Rectal smooth muscle tissue (tissue), 1 donor: ENCODE results near the gene KLHDC4.
"Not testable (repeated sequence)": the region's sequence is repeated elsewhere in the genome, so short reads cannot be mapped to it uniquely, and the experiment has no call there.

Source experiments
- H3K27ac ChIP-seq: one replicate; pipeline ENCODE4 v1.7.0; 2013; ENCODE audit warnings: low read depth, low read length, inconsistent platforms
- H3K27me3 ChIP-seq: one replicate; pipeline ENCODE4 v1.7.0; 2013; ENCODE audit warnings: low read length; ENCODE audit not compliant: control insufficient read depth, insufficient read depth
- H3K36me3 ChIP-seq: one replicate; pipeline ENCODE4 v1.7.0; 2013; ENCODE audit warnings: low read length; ENCODE audit not compliant: control insufficient read depth, insufficient read depth
- H3K4me1 ChIP-seq: one replicate; pipeline ENCODE4 v1.7.0; 2013; ENCODE audit warnings: low read length; ENCODE audit not compliant: control insufficient read depth, insufficient read depth
- H3K4me3 ChIP-seq: one replicate; pipeline ENCODE4 v1.7.0; 2013; ENCODE audit warnings: low read length
- H3K9ac ChIP-seq: one replicate; pipeline ENCODE4 v1.7.0; 2013; ENCODE audit warnings: low read length

The KLHDC4 gene

GRCh38 chr16:87778830-87779579, 13.2 kb upstream of the KLHDC4 start:
- Histone ChIP-seq H3K4me1 (no peaks in the 10 kb centered on the region), H3K36me3 (no peaks in the 10 kb centered on the region), H3K27ac (no peak overlapping the region), H3K4me3 (no peak overlapping the region), H3K9ac (no peak overlapping the region), H3K27me3 (no peaks in the 10 kb centered on the region)

- H3K4me1 ChIP-seq: no peaks in the 10 kb centered on the region
- no peaks in the 10 kb centered on the region for H3K27me3 ChIP-seq
- no peak overlapping the region for H3K27ac ChIP-seq
- no peak overlapping the region for H3K4me3 ChIP-seq
- no peaks in the 10 kb centered on the region for H3K36me3 ChIP-seq
- no peak overlapping the region for H3K9ac ChIP-seq
Measured at GRCh38 chr16:87778476-87778829, 12.7 kb upstream of the KLHDC4 start.

- not testable (repeated sequence) for H3K27me3 ChIP-seq, H3K4me1 ChIP-seq, H3K27ac ChIP-seq, H3K9ac ChIP-seq, H3K4me3 ChIP-seq, H3K36me3 ChIP-seq
Measured at GRCh38 chr16:87773836-87774235, 8.1 kb upstream of the KLHDC4 start.

GRCh38 chr16:87767456-87767855, 1.7 kb upstream of the KLHDC4 start:
- not testable (repeated sequence) for H3K27me3 ChIP-seq

GRCh38 chr16:87766485-87766797, 655 bp upstream of the KLHDC4 start:
- Histone ChIP-seq H3K4me3 (peak overlapping the region; percentile 92), H3K27ac (peak overlapping the region; percentile 75), H3K36me3 (peaks cover 6% of the 10 kb centered on the region)

More at GRCh38 chr16:87767456-87767855, 1.7 kb upstream of the KLHDC4 start:
- H3K27ac ChIP-seq, H3K36me3 ChIP-seq, H3K4me1 ChIP-seq, H3K4me3 ChIP-seq, H3K9ac ChIP-seq: not testable (repeated sequence)

GRCh38 chr16:87765473-87765775, 362 bp downstream of the KLHDC4 start:
- Histone ChIP-seq H3K4me1 (peaks cover 5% of the 10 kb centered on the region), H3K9ac (peak overlapping the region; percentile 8), H3K27ac (peak overlapping the region; percentile 75)

More at GRCh38 chr16:87766485-87766797, 655 bp upstream of the KLHDC4 start:
- Histone ChIP-seq H3K27me3 (no peaks in the 10 kb centered on the region), H3K4me1 (peaks cover 5% of the 10 kb centered on the region), H3K9ac (no peak overlapping the region)

GRCh38 chr16:87764600-87765472, 950 bp downstream of the KLHDC4 start:
- peak overlapping the region; percentile 92 for H3K4me3 ChIP-seq
- no peak overlapping the region for H3K27ac ChIP-seq

More at GRCh38 chr16:87765473-87765775, 362 bp downstream of the KLHDC4 start:
- H3K27me3 ChIP-seq: no peaks in the 10 kb centered on the region
- peak overlapping the region; percentile 92 for H3K4me3 ChIP-seq
- H3K36me3 ChIP-seq: peaks cover 6% of the 10 kb centered on the region

GRCh38 chr16:87762620-87763019, 3.2 kb downstream of the KLHDC4 start:
- no peak overlapping the region for H3K9ac ChIP-seq
- peaks cover 5% of the 10 kb centered on the region for H3K4me1 ChIP-seq
- peaks cover 11% of the 10 kb centered on the region for H3K36me3 ChIP-seq
- H3K27ac ChIP-seq: no peak overlapping the region
- H3K27me3 ChIP-seq: no peaks in the 10 kb centered on the region
- no peak overlapping the region for H3K4me3 ChIP-seq

More at GRCh38 chr16:87764600-87765472, 950 bp downstream of the KLHDC4 start:
- Histone ChIP-seq H3K4me1 (peaks cover 5% of the 10 kb centered on the region), H3K36me3 (peaks cover 6% of the 10 kb centered on the region), H3K9ac (peak overlapping the region; percentile 8), H3K27me3 (no peaks in the 10 kb centered on the region)

- no peak overlapping the region for H3K4me3 ChIP-seq
- no peak overlapping the region for H3K27ac ChIP-seq
- H3K27me3 ChIP-seq: no peaks in the 10 kb centered on the region
- peaks cover 5% of the 10 kb centered on the region for H3K4me1 ChIP-seq
- no peak overlapping the region for H3K9ac ChIP-seq
- peaks cover 11% of the 10 kb centered on the region for H3K36me3 ChIP-seq
Measured at GRCh38 chr16:87762071-87762571, 3.7 kb downstream of the KLHDC4 start.

GRCh38 chr16:87761060-87761459, 4.7 kb downstream of the KLHDC4 start:
- Histone ChIP-seq H3K4me3 (no peak overlapping the region), H3K9ac (no peak overlapping the region), H3K27ac (no peak overlapping the region), H3K36me3 (peaks cover 15% of the 10 kb centered on the region), H3K27me3 (no peaks in the 10 kb centered on the region), H3K4me1 (peaks cover 5% of the 10 kb centered on the region)

GRCh38 chr16:87757841-87758426, 7.9 kb downstream of the KLHDC4 start:
- no peak overlapping the region for H3K4me3 ChIP-seq
- H3K36me3 ChIP-seq: peaks cover 25% of the 10 kb centered on the region
- H3K4me1 ChIP-seq: no peaks in the 10 kb centered on the region
- no peak overlapping the region for H3K9ac ChIP-seq
- H3K27ac ChIP-seq: no peak overlapping the region
- H3K27me3 ChIP-seq: no peaks in the 10 kb centered on the region

- peaks cover 36% of the 10 kb centered on the region for H3K36me3 ChIP-seq
Measured at GRCh38 chr16:87754535-87754934, 11.3 kb downstream of the KLHDC4 start.

More at GRCh38 chr16:87754535-87754934, 11.3 kb downstream of the KLHDC4 start:
- no peaks in the 10 kb centered on the region for H3K4me1 ChIP-seq
- no peaks in the 10 kb centered on the region for H3K27me3 ChIP-seq
- no peak overlapping the region for H3K9ac ChIP-seq
- no peak overlapping the region for H3K27ac ChIP-seq
- no peak overlapping the region for H3K4me3 ChIP-seq
